HCT116 (cell line): ENCODE measurements around the gene ARHGAP8.

Experiments
- CEBPB ChIP-seq: IDR thresholded peaks from 2 replicates; pipeline ENCODE4 v1.6.1; 2012; ENCODE audit warnings: low read depth
- EGR1 ChIP-seq: IDR thresholded peaks from 2 replicates; pipeline ENCODE4 v1.6.1; 2012; ENCODE audit warnings: low read depth
- ELF1 ChIP-seq: IDR thresholded peaks from 2 replicates; pipeline ENCODE4 v1.6.1; 2012; ENCODE audit warnings: low read depth, borderline replicate concordance
- EZH2 ChIP-seq: fragments of 200-600 bp; sonication (generic); IDR thresholded peaks from 2 replicates; pipeline ENCODE4 v1.6.1; 2017; ENCODE audit warnings: antibody characterized with exemption, mixed run types
- EZH2phosphoT487 ChIP-seq: fragments of 200-600 bp; IDR thresholded peaks from 2 replicates; pipeline ENCODE4 v1.6.1; 2018; ENCODE audit warnings: antibody characterized with exemption, borderline replicate concordance
- POLR2A ChIP-seq: IDR thresholded peaks from 2 replicates; pipeline ENCODE4 v1.7.0; 2011; ENCODE audit warnings: borderline replicate concordance; ENCODE audit not compliant: insufficient read depth, insufficient read length; ENCODE audit errors: extremely low read depth
- POLR2AphosphoS5 ChIP-seq: IDR thresholded peaks from 2 replicates; pipeline ENCODE4 v1.6.1; 2011; ENCODE audit warnings: mild to moderate bottlenecking, low read depth, low read length, moderate library complexity
- SP1 ChIP-seq: IDR thresholded peaks from 2 replicates; pipeline ENCODE4 v1.6.1; 2012; ENCODE audit warnings: low read depth
- YY1 ChIP-seq: IDR thresholded peaks from 2 replicates; pipeline ENCODE4 v1.6.1; 2011; ENCODE audit warnings: low read length, low read depth, moderate library complexity, mild to moderate bottlenecking; ENCODE audit not compliant: insufficient replicate concordance; ENCODE audit errors: extremely low read depth
- TF ChIP-seq, protein P1 (sequence below), 3 experiments: fragments of 200-600 bp in 1 of 3; sonication (generic) in 1 of 3; IDR thresholded peaks in 2 of 3; conservative IDR thresholded peaks in 1 of 3; 2 replicates each; pipeline ENCODE4 v1.5.1; 2012 to 2017; ENCODE audit warnings: low read depth in 2 of 3, low read length in 2 of 3, antibody characterized with exemption in 1 of 3, borderline replicate concordance in 1 of 3, control low read depth in 1 of 3, mild to moderate bottlenecking in 1 of 3, mixed read lengths in 1 of 3, mixed run types in 1 of 3, moderate library complexity in 1 of 3; ENCODE audit not compliant: insufficient read depth in 1 of 3
- TF ChIP-seq, protein P2 (sequence below): IDR thresholded peaks from 2 replicates; pipeline ENCODE4 v1.6.1; 2012
- TF ChIP-seq, protein P3 (sequence below): IDR thresholded peaks from 2 replicates; pipeline ENCODE4 v1.6.1; 2011; ENCODE audit warnings: mild to moderate bottlenecking, low read length, moderate library complexity; ENCODE audit not compliant: insufficient replicate concordance; ENCODE audit errors: extremely low read depth

DNA sequence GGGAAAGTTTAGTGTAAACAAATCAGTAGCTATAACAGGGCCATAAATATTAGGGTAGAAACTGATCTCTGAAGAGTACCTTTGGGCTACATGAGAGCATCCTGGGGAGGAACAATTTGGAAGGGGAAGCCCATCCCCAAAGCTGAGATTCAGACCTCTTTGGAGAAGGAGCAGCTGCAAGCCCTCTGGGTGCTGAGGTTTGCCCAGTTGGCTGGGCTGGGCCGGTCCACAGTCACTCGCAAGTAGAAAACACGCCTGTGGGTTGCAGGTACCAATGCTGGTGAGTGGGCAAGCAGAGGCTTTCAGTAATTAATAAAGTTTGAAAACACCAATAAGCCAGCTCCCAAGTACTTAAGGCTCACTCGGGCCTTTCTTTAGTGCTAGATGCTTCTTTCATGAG lies 124.5 kb downstream of the ARHGAP8 start:
- TF ChIP-seq, protein P1, sequence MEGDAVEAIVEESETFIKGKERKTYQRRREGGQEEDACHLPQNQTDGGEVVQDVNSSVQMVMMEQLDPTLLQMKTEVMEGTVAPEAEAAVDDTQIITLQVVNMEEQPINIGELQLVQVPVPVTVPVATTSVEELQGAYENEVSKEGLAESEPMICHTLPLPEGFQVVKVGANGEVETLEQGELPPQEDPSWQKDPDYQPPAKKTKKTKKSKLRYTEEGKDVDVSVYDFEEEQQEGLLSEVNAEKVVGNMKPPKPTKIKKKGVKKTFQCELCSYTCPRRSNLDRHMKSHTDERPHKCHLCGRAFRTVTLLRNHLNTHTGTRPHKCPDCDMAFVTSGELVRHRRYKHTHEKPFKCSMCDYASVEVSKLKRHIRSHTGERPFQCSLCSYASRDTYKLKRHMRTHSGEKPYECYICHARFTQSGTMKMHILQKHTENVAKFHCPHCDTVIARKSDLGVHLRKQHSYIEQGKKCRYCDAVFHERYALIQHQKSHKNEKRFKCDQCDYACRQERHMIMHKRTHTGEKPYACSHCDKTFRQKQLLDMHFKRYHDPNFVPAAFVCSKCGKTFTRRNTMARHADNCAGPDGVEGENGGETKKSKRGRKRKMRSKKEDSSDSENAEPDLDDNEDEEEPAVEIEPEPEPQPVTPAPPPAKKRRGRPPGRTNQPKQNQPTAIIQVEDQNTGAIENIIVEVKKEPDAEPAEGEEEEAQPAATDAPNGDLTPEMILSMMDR (IDR thresholded peaks at IDR 0.05 in 2 of 3, conservative IDR thresholded peaks at IDR 0.05 in 1 of 3; ENCODE audit: borderline replicate concordance in 1 of 3, insufficient read depth in 1 of 3, low read depth in 2 of 3, low read length in 2 of 3) = no peak
- no peak for TF ChIP-seq CEBPB
- TF ChIP-seq YY1 = no peak
- TF ChIP-seq POLR2A = no peak
- TF ChIP-seq SP1 = no peak
- TF ChIP-seq EZH2phosphoT487 = no peak
- TF ChIP-seq, protein P2, sequence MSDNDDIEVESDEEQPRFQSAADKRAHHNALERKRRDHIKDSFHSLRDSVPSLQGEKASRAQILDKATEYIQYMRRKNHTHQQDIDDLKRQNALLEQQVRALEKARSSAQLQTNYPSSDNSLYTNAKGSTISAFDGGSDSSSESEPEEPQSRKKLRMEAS = no peak
- TF ChIP-seq POLR2AphosphoS5 = no peak
- TF ChIP-seq ELF1 = no peak
- no peak for TF ChIP-seq EZH2
- no peak for TF ChIP-seq EGR1
- TF ChIP-seq, protein P3, sequence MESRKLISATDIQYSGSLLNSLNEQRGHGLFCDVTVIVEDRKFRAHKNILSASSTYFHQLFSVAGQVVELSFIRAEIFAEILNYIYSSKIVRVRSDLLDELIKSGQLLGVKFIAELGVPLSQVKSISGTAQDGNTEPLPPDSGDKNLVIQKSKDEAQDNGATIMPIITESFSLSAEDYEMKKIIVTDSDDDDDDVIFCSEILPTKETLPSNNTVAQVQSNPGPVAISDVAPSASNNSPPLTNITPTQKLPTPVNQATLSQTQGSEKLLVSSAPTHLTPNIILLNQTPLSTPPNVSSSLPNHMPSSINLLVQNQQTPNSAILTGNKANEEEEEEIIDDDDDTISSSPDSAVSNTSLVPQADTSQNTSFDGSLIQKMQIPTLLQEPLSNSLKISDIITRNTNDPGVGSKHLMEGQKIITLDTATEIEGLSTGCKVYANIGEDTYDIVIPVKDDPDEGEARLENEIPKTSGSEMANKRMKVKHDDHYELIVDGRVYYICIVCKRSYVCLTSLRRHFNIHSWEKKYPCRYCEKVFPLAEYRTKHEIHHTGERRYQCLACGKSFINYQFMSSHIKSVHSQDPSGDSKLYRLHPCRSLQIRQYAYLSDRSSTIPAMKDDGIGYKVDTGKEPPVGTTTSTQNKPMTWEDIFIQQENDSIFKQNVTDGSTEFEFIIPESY = no peak
